Germinal center (tissue), 1 donor: ENCODE measurements around the gene SHE.
A peak's percentile ranks its signal among the peaks of the same experiment; 100 is the strongest.
"Not testable (repeated sequence)": the region's sequence is repeated elsewhere in the genome, so short reads cannot be mapped to it uniquely, and the experiment has no call there.

Source experiments
- DNase-seq: peaks from one replicate; pipeline ENCODE4 v3.0.0; 2012; ENCODE audit warnings: mixed read lengths, low spot score

Gene SHE

GRCh38 chr1:154502066-154502743 lies at the start of gene SHE, which contains the start of gene TDRD10:
Gene SHE, minus strand, starts transcription at chr1:154502412. Its CDS starts 386 bp downstream, at chr1:154502026.
Gene TDRD10, plus strand, starts transcription at chr1:154502219. Its CDS starts 4,685 bp downstream, at chr1:154506904.
- DNase-seq = peak; percentile 22

- no peak for DNase-seq
Measured at GRCh38 chr1:154551474-154551873, 49.3 kb upstream of the SHE start.

GRCh38 chr1:154550657-154551056 lies 48.4 kb upstream of the SHE start:
- DNase-seq = no peak

- no peak for DNase-seq
Measured at GRCh38 chr1:154550070-154550469, 47.9 kb upstream of the SHE start.

GRCh38 chr1:154549202-154549770 lies 47.1 kb upstream of the SHE start:
- no peak for DNase-seq

- no peak for DNase-seq
Measured at GRCh38 chr1:154548028-154548427, 45.8 kb upstream of the SHE start.

GRCh38 chr1:154547105-154547732 lies 45.0 kb upstream of the SHE start:
- DNase-seq = no peak

- DNase-seq = peak; percentile 77
Measured at GRCh38 chr1:154546264-154547063, 44.3 kb upstream of the SHE start.

- DNase-seq = no peak
Measured at GRCh38 chr1:154541231-154541630, 39.0 kb upstream of the SHE start.

GRCh38 chr1:154539486-154540483 lies 37.6 kb upstream of the SHE start:
- DNase-seq = no peak

- no peak for DNase-seq
Measured at GRCh38 chr1:154536570-154536969, 34.4 kb upstream of the SHE start.

- DNase-seq = peak; percentile 23
Measured at GRCh38 chr1:154533952-154534844, 32.0 kb upstream of the SHE start.

- not testable (repeated sequence) for DNase-seq
Measured at GRCh38 chr1:154531950-154532349, 29.7 kb upstream of the SHE start.

GRCh38 chr1:154529308-154529707 lies 27.1 kb upstream of the SHE start:
- no peak for DNase-seq

GRCh38 chr1:154527192-154527591 lies 25.0 kb upstream of the SHE start:
- no peak for DNase-seq

- no peak for DNase-seq
Measured at GRCh38 chr1:154524881-154525280, 22.7 kb upstream of the SHE start.

GRCh38 chr1:154521695-154522094 lies 19.5 kb upstream of the SHE start:
- DNase-seq = no peak

- no peak for DNase-seq
Measured at GRCh38 chr1:154520333-154520732, 18.1 kb upstream of the SHE start.

- DNase-seq = no peak
Measured at GRCh38 chr1:154519591-154519991, 17.4 kb upstream of the SHE start.

GRCh38 chr1:154517661-154518060 lies 15.4 kb upstream of the SHE start:
- DNase-seq = no peak
